HFFc6 (cell line): ENCODE results near the gene BPTF. TPM values are rescaled to one million over a fixed set of nuclear protein-coding genes. Genes with fewer than 3 reads are reported as not detected.
A peak's percentile ranks its signal among the peaks of the same experiment; 100 is the strongest.
"Not testable (repeated sequence)": the region's sequence is repeated elsewhere in the genome, so short reads cannot be mapped to it uniquely, and the experiment has no call there.

ENCODE experiments used
- DNase-seq: peaks from one replicate; pipeline ENCODE4 v3.0.0-alpha.2; 2018
- H3K27ac Mint-ChIP-seq: 2 replicates; pipeline ENCODE4 v1.8.0; 2020; ENCODE audit warnings: mild to moderate bottlenecking, mixed read lengths
- H3K27me3 Mint-ChIP-seq: 2 replicates; pipeline ENCODE4 v1.8.0; 2021; ENCODE audit warnings: mild to moderate bottlenecking, moderate library complexity, mixed read lengths; ENCODE audit not compliant: insufficient read depth
- H3K36me3 Mint-ChIP-seq: 2 replicates; pipeline ENCODE4 v1.8.0; 2021; ENCODE audit warnings: low read depth, mixed read lengths
- H3K4me1 Mint-ChIP-seq: 2 replicates; pipeline ENCODE4 v1.8.0; 2020; ENCODE audit warnings: low read depth, mixed read lengths
- H3K4me3 Mint-ChIP-seq: 2 replicates; pipeline ENCODE4 v1.8.0; 2020; ENCODE audit warnings: mild to moderate bottlenecking, moderate library complexity, mixed read lengths
- H3K9me3 Mint-ChIP-seq: 2 replicates; pipeline ENCODE4 v1.8.0; 2020; ENCODE audit warnings: mild to moderate bottlenecking, mixed read lengths
- total RNA-seq, 6 experiments: library from RNA; stranded (reverse); fragmentation: NEBNext Ultra II Directional; extraction: Animal tissue kit (Norgen Biotek cat#: 25700); gene quantifications; 2 replicates in 1 of 6; 3 replicates in 5 of 6; pipeline ENCODE4 v1.2.3, GENCODE V29; 2021
- TF ChIP-seq, protein P1 (sequence below): fragments of 200-600 bp; sonication (generic); IDR thresholded peaks from 2 replicates; pipeline ENCODE4 v1.5.0; 2021; ENCODE audit warnings: antibody characterized with exemption, mild to moderate bottlenecking

Gene BPTF
- total RNA-seq, 6 experiments from 2014 or later = 55.4 to 60.3 (median 56.9) TPM

DNA sequence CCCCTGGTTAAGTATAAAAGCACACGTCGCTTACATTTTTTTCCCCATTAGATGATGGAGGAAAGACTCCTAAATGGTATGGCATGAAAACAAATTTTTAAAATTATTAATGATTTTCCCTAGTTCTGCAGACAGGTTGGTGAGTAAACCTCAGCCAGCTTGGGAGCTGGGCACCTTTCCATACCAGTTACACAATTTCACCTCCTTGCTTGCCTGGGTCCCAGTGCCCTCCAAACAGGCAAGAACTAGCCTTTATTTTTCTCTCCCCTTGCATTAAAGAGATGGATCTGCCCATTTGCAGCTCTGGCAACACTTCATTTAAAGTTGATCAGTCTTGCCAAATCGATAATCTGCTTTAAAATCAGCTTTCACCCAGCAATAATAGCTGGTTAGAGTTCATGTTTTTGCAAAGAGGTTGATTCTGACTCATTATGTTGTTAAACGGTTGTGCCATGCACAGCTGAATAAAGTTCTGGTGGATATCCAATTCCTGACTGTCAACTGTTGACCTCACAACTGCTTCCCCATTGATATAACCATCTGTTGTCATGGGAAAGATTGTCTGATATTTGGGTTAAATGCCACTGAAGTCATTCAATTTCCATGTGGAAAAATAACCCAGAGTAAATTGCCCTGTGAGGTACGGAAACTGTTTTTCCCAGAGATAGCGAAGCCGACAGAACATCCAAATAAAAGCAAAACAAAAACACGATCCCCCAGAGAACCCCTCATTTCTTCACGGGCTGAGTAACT lies 169.7 kb downstream of the BPTF start:
- Mint-ChIP-seq H3K27ac (peak overlapping the region; percentile 75), H3K4me3 (peak overlapping the region; percentile 87), H3K4me1 (peaks cover 33% of the 10 kb centered on the region), H3K27me3 (no peaks in the 10 kb centered on the region; the same call in 1 of the 2 replicates), H3K36me3 (no peaks in the 10 kb centered on the region), H3K9me3 (no peaks in the 10 kb centered on the region)
- TF ChIP-seq, protein P1, sequence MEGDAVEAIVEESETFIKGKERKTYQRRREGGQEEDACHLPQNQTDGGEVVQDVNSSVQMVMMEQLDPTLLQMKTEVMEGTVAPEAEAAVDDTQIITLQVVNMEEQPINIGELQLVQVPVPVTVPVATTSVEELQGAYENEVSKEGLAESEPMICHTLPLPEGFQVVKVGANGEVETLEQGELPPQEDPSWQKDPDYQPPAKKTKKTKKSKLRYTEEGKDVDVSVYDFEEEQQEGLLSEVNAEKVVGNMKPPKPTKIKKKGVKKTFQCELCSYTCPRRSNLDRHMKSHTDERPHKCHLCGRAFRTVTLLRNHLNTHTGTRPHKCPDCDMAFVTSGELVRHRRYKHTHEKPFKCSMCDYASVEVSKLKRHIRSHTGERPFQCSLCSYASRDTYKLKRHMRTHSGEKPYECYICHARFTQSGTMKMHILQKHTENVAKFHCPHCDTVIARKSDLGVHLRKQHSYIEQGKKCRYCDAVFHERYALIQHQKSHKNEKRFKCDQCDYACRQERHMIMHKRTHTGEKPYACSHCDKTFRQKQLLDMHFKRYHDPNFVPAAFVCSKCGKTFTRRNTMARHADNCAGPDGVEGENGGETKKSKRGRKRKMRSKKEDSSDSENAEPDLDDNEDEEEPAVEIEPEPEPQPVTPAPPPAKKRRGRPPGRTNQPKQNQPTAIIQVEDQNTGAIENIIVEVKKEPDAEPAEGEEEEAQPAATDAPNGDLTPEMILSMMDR = no peak
- DNase-seq = peak; percentile 88

DNA sequence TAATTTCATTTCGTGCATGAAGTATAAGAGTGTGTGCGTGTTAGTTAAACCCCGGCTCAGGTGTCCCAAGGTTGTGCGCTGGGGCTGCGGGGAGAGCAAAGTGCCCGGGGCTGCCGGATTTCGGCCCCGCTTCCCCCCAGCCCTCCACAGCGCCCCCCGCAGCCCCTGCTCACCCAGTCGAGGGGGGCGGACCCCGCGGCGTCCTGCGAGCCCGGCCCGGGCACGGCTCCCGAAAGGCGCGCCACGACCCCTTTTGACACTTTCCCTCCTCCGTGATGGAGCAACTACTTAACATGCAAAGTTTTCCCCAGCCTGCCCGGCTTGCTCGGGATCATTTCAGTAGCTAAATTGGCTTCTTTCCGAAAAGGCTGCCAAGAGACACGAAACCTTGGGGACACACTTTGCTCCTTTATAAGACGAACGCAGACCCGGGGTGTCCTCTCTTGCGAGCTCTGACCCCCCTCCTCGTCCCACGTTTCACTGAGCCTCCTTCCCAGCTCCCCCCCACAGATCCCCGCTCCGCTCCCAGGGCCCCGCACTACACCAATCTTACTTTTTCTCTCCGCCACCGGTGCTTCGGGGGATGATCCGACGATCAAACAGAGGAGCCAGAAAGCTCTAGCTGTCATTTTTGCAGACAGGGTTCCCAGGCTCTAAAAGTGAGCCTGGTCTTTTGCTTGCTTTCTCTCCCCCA lies 170.4 kb downstream of the BPTF start:
- Mint-ChIP-seq H3K9me3 (no peaks in the 10 kb centered on the region), H3K27me3 (no peaks in the 10 kb centered on the region; the same call in 1 of the 2 replicates), H3K36me3 (no peaks in the 10 kb centered on the region), H3K4me3 (peak overlapping the region; percentile 87), H3K4me1 (peaks cover 33% of the 10 kb centered on the region), H3K27ac (peak overlapping the region; percentile 75)
- TF ChIP-seq, protein P1 = peak; percentile 54
- no peak for DNase-seq

DNA sequence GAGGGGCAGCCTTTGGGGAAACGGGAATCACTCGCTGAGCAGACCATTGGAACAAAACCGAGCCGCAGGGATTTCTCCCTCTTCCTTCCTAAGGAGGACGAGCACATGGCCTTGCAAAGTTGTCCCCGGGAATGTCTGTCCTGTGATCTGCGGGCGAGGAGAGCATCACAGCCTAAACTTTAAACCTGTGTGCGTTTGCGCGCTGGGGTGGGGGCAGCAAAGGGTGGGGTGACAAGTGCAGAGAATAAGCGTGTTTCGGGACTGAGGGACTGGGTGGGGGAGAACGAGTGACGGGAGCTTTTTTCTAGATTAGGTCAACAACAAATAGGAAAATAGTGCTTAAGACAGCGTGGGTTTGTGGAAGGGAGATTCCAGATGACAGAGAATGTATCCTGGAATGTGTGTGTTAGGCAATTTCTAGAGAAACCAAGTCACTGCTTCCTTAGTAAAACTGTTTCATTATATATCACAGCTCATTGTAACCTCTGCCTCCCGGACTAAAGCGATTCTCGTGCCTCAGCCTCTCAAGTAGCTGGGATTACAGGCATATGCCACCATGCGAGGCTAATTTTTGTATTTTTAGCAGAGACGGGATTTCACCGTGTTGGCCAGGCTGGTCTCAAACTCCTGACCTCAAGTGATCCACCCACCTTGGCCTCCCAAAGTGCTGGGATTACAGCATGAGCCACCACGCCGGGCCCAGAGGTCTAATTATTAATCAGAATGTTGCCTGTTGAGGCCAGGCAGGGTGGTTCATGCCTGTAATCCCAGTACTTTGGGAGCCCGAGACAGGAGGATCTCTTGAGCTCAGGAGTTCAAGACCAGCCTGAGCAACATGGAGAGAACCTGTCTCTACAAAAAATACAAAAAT lies 171.2 kb downstream of the BPTF start, which contains the start of gene C17orf58:
Gene C17orf58 (minus strand): TSS at position 169 of the 871 bp plus-strand sequence. CDS start 271 bp downstream, outside the sequence.
- peak within 1 kb of the TSS; percentile 87 for H3K4me3 Mint-ChIP-seq
- not testable (repeated sequence) for H3K9me3 Mint-ChIP-seq, H3K36me3 Mint-ChIP-seq, H3K27me3 Mint-ChIP-seq, DNase-seq
- H3K27ac Mint-ChIP-seq = peak within 1 kb of the TSS; percentile 75
- peaks cover 33% of the 10 kb centered on the region for H3K4me1 Mint-ChIP-seq

DNA sequence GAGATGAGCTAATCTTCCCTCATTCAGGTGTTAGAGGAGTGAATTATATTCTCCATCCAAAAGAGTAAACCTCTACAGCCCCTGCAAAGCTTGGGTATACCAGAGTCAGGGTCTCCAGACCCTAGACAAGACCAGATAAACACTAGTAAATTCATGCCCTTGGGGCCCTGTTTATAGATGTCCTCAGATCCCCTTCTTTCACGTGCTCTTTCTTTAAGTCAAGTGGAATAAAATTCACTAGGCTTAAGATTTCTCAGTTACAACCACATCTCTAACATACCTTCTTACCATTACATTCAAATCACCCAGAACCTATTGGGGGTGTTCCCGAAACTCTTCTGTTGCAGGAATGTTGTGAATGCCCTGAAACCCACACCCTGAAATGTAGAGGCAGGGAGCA lies 173.2 kb downstream of the BPTF start:
- H3K9me3 Mint-ChIP-seq = no peaks in the 10 kb centered on the region
- H3K4me1 Mint-ChIP-seq = peaks cover 28% of the 10 kb centered on the region
- H3K27me3 Mint-ChIP-seq = no peaks in the 10 kb centered on the region
- no peak overlapping the region for H3K27ac Mint-ChIP-seq
- DNase-seq = no peak
- TF ChIP-seq, protein P1 = no peak
- no peaks in the 10 kb centered on the region for H3K36me3 Mint-ChIP-seq
- H3K4me3 Mint-ChIP-seq = no peak overlapping the region

DNA sequence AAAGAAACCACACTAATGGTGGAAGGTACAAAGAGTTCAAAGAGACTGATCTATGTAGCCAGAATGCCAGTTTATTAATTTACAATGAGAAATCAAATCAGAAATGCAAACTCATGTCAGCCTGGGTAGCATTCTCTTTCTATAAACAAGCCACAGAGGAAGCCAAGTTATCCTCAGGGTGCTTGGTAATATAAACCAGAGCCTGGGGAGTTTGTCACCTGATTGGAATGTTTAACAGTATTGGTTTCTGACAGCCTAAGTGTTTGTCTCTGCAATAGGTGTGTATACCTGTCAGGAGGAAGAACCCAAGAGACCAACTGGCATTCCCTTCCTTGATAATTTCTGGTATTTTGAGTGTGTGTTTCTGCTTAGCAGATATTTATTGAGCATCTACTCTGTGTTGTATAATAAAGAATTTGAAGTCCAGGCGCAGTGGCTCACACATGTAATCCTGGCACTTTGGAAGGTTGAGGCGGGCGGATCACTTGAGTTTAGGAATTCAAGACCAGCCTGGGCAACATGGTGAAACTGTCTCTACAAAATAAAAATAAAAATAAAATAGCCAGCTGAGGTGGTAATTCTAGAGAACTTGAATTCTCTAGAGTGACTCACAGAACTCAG lies 174.1 kb downstream of the BPTF start:
- no peaks in the 10 kb centered on the region for H3K27me3 Mint-ChIP-seq
- no peaks in the 10 kb centered on the region for H3K36me3 Mint-ChIP-seq
- no peak overlapping the region for H3K4me3 Mint-ChIP-seq
- H3K9me3 Mint-ChIP-seq = no peaks in the 10 kb centered on the region
- no peak overlapping the region for H3K27ac Mint-ChIP-seq
- peaks cover 23% of the 10 kb centered on the region for H3K4me1 Mint-ChIP-seq
- TF ChIP-seq, protein P1 = no peak
- peak; percentile 27 for DNase-seq
